HCT116 (cell line): ENCODE results near the gene AGFG2.

Source experiments
- CBX3 ChIP-seq: IDR thresholded peaks from 2 replicates; pipeline ENCODE4 v1.6.1; 2012; ENCODE audit warnings: low read depth
- EZH2 ChIP-seq: fragments of 200-600 bp; sonication (generic); IDR thresholded peaks from 2 replicates; pipeline ENCODE4 v1.6.1; 2017; ENCODE audit warnings: antibody characterized with exemption, mixed run types
- FOSL1 ChIP-seq: IDR thresholded peaks from 2 replicates; pipeline ENCODE4 v1.6.1; 2012; ENCODE audit warnings: low read depth
- POLR2A ChIP-seq: IDR thresholded peaks from 2 replicates; pipeline ENCODE4 v1.7.0; 2011; ENCODE audit warnings: borderline replicate concordance; ENCODE audit not compliant: insufficient read depth, insufficient read length; ENCODE audit errors: extremely low read depth
- POLR2AphosphoS5 ChIP-seq: IDR thresholded peaks from 2 replicates; pipeline ENCODE4 v1.6.1; 2011; ENCODE audit warnings: mild to moderate bottlenecking, low read depth, low read length, moderate library complexity
- RAD21 ChIP-seq: IDR thresholded peaks from 2 replicates; pipeline ENCODE4 v1.6.1; 2012; ENCODE audit warnings: low read depth, mild to moderate bottlenecking
- SIN3A ChIP-seq: IDR thresholded peaks from 2 replicates; pipeline ENCODE4 v1.6.1; 2012; ENCODE audit warnings: low read depth
- SP1 ChIP-seq: IDR thresholded peaks from 2 replicates; pipeline ENCODE4 v1.6.1; 2012; ENCODE audit warnings: low read depth
- YY1 ChIP-seq: IDR thresholded peaks from 2 replicates; pipeline ENCODE4 v1.6.1; 2011; ENCODE audit warnings: low read length, low read depth, moderate library complexity, mild to moderate bottlenecking; ENCODE audit not compliant: insufficient replicate concordance; ENCODE audit errors: extremely low read depth
- TF ChIP-seq, protein P1 (sequence below), 3 experiments: fragments of 200-600 bp in 1 of 3; sonication (generic) in 1 of 3; IDR thresholded peaks in 2 of 3; conservative IDR thresholded peaks in 1 of 3; 2 replicates each; pipeline ENCODE4 v1.5.1; 2012 to 2017; ENCODE audit warnings: low read depth in 2 of 3, low read length in 2 of 3, antibody characterized with exemption in 1 of 3, borderline replicate concordance in 1 of 3, control low read depth in 1 of 3, mild to moderate bottlenecking in 1 of 3, mixed read lengths in 1 of 3, mixed run types in 1 of 3, moderate library complexity in 1 of 3; ENCODE audit not compliant: insufficient read depth in 1 of 3
- TF ChIP-seq, protein P2 (sequence below): IDR thresholded peaks from 2 replicates; pipeline ENCODE4 v1.6.1; 2012
- TF ChIP-seq, protein P3 (sequence below): IDR thresholded peaks from 2 replicates; pipeline ENCODE4 v1.6.1; 2012; ENCODE audit warnings: low read depth

DNA sequence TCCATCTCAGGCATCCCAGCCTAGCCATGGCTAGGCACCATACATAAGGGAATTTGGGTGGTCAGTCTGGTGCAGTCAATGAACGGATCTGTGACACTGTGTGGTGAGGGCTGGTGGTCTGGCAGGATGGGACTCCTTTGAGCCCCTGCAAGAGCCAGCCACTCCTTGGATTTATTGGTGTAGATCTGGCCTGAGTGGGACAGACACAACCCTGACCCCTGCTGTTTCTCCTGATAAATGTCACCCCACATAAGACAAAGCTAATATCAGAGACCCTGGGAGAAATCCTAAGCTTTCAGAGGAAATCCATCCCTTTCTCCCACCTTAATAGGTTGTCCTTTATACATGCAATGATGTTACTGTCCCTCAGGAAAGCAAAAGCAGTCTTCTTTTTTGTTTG lies 49.4 kb downstream of the AGFG2 start:
- TF ChIP-seq POLR2A = no peak
- TF ChIP-seq FOSL1 = no peak
- TF ChIP-seq, protein P1, sequence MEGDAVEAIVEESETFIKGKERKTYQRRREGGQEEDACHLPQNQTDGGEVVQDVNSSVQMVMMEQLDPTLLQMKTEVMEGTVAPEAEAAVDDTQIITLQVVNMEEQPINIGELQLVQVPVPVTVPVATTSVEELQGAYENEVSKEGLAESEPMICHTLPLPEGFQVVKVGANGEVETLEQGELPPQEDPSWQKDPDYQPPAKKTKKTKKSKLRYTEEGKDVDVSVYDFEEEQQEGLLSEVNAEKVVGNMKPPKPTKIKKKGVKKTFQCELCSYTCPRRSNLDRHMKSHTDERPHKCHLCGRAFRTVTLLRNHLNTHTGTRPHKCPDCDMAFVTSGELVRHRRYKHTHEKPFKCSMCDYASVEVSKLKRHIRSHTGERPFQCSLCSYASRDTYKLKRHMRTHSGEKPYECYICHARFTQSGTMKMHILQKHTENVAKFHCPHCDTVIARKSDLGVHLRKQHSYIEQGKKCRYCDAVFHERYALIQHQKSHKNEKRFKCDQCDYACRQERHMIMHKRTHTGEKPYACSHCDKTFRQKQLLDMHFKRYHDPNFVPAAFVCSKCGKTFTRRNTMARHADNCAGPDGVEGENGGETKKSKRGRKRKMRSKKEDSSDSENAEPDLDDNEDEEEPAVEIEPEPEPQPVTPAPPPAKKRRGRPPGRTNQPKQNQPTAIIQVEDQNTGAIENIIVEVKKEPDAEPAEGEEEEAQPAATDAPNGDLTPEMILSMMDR (IDR thresholded peaks at IDR 0.05 in 2 of 3, conservative IDR thresholded peaks at IDR 0.05 in 1 of 3; ENCODE audit: borderline replicate concordance in 1 of 3, insufficient read depth in 1 of 3, low read depth in 2 of 3, low read length in 2 of 3) = peak in 2 of 3 experiments; percentile 36 to 45; a peak in 4 of 6 replicates
- no peak for TF ChIP-seq RAD21
- TF ChIP-seq, protein P2, sequence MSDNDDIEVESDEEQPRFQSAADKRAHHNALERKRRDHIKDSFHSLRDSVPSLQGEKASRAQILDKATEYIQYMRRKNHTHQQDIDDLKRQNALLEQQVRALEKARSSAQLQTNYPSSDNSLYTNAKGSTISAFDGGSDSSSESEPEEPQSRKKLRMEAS = no peak
- TF ChIP-seq CBX3 = no peak
- TF ChIP-seq SP1 = no peak
- no peak for TF ChIP-seq POLR2AphosphoS5
- no peak for TF ChIP-seq EZH2
- TF ChIP-seq, protein P3, sequence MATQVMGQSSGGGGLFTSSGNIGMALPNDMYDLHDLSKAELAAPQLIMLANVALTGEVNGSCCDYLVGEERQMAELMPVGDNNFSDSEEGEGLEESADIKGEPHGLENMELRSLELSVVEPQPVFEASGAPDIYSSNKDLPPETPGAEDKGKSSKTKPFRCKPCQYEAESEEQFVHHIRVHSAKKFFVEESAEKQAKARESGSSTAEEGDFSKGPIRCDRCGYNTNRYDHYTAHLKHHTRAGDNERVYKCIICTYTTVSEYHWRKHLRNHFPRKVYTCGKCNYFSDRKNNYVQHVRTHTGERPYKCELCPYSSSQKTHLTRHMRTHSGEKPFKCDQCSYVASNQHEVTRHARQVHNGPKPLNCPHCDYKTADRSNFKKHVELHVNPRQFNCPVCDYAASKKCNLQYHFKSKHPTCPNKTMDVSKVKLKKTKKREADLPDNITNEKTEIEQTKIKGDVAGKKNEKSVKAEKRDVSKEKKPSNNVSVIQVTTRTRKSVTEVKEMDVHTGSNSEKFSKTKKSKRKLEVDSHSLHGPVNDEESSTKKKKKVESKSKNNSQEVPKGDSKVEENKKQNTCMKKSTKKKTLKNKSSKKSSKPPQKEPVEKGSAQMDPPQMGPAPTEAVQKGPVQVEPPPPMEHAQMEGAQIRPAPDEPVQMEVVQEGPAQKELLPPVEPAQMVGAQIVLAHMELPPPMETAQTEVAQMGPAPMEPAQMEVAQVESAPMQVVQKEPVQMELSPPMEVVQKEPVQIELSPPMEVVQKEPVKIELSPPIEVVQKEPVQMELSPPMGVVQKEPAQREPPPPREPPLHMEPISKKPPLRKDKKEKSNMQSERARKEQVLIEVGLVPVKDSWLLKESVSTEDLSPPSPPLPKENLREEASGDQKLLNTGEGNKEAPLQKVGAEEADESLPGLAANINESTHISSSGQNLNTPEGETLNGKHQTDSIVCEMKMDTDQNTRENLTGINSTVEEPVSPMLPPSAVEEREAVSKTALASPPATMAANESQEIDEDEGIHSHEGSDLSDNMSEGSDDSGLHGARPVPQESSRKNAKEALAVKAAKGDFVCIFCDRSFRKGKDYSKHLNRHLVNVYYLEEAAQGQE = no peak
- no peak for TF ChIP-seq SIN3A
- no peak for TF ChIP-seq YY1
